ENCODE data around the gene RCVRN.

- TF ChIP-seq EZH2phosphoT487 (IDR thresholded peaks at IDR 0.05; ENCODE audit: borderline replicate concordance) (no peak), CTCF (conservative IDR thresholded peaks at IDR 0.05; ENCODE audit: low read length) (no peak)
Observed at GRCh38 chr17:9926150-9926804, 21.2 kb upstream of the RCVRN start.

Measured in Loucy (cell line).